ENCODE results near the gene FKBP6. TPM values are rescaled to one million over a fixed set of nuclear protein-coding genes. Genes with fewer than 3 reads are reported as not detected.
"Not testable (repeated sequence)": the region's sequence is repeated elsewhere in the genome, so short reads cannot be mapped to it uniquely, and the experiment has no call there.

Gene FKBP6
- polyA plus RNA-seq, 1 experiment, result not detected

DNA sequence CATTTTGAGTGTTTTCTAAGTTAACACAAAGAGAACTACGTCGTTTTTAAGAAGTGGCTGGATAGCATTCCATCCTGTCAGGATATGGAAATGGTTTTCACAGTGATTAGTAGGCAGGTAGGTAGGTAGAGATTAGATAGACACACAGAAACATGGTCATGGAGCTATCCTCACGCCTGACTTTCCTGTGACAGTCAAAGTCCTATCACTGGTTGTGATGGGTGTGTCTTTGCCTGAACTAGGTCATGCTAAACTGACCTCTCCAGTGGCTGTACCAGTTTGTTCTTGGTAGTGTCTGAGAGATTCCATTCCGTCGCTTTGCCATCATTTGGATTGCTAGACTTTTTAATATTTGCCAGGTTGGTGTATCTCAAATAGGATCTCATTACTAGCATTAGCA lies 28.2 kb downstream of the FKBP6 start:
- CTCF ChIA-PET, result no interaction called here
- POLR2A ChIA-PET, result no interaction called here
- no peak overlapping the region for H3K4me3 ChIP-seq (ENCODE audit: low read depth, low read length)
- H3K27me3 ChIP-seq (ENCODE audit: control insufficient read depth, insufficient read depth, low read length), result peaks cover 1% of the 10 kb centered on the region; the same call in 1 of the 2 replicates
- DNase-seq (ENCODE audit: low read depth), result no peak
- no peak for TF ChIP-seq CTCF (IDR thresholded peaks at IDR 0.05; ENCODE audit: insufficient read depth, low read depth, low read length)
- no peaks in the 10 kb centered on the region for H3K36me3 ChIP-seq (ENCODE audit: control insufficient read depth, insufficient read depth, low read length)

DNA sequence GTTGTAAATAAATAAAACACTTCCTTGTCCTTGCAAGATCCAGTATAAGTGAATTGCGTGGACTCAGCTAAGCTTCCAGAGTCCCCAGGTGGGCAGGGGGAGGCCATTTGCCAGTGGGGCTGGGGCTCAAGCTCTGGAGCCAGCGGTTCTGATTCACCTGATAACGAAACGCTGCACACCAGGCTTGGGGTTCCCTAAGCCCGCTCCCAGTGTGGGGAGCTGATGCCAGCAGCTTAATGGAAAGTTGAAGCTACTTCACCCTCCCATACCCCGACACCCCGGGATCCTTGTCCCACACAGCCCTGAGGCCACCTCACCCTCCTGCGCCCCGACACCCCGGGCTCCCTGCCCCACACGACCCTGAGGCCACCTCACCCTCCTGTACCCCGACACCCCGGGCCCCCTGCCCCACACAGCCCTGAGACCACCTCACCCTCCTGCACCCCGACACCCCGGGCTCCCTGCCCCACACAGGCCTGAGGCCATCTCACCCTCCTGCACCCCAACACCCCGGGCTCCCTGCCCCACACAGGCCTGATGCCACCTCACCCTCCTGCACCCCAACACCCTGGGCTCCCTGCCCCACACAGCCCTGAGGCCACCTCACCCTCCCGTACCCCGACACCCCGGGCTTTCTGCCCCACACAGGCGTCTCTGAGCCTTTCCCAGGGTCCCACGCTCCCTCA lies 30.8 kb downstream of the FKBP6 start:
- no peaks in the 10 kb centered on the region for H3K36me3 ChIP-seq (ENCODE audit: control insufficient read depth, insufficient read depth, low read length)
- H3K4me3 ChIP-seq (ENCODE audit: low read depth, low read length), result no peak overlapping the region
- TF ChIP-seq CTCF (IDR thresholded peaks at IDR 0.05; ENCODE audit: insufficient read depth, low read depth, low read length), result no peak
- DNase-seq (ENCODE audit: low read depth), result no peak
- CTCF ChIA-PET, result interaction anchor here (0.7 to 1.6 kb wide), 3 partner anchors 16 to 36 kb away, joined by 3 to 5 read pairs (median 4); no protein-coding TSS in a partner anchor
- POLR2A ChIA-PET, result no interaction called here
- H3K27me3 ChIP-seq (ENCODE audit: control insufficient read depth, insufficient read depth, low read length), result peaks cover 1% of the 10 kb centered on the region

DNA sequence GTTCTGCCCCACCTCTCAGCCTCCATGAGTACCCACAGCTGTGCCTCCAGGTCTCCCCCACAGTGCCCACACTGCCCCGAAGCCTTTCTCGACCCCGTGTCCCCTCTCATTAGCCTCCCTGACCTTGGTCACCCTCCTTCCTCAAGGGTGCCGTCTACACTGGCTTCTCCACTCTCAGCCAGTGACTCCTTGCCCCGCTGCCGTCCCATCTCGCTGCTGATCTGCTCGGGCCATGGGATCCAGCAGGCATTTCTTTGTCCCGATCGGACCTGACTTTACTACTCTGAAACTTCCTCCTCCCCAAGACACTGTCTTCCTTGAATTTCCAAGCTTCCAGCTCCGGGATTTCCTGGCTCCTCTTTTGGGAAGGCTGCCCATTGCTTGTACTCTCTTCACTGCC lies 31.3 kb downstream of the FKBP6 start:
- DNase-seq (ENCODE audit: low read depth), result no peak
- no peak for TF ChIP-seq CTCF (IDR thresholded peaks at IDR 0.05; ENCODE audit: insufficient read depth, low read depth, low read length)
- peaks cover 1% of the 10 kb centered on the region for H3K27me3 ChIP-seq (ENCODE audit: control insufficient read depth, insufficient read depth, low read length)
- no peaks in the 10 kb centered on the region for H3K36me3 ChIP-seq (ENCODE audit: control insufficient read depth, insufficient read depth, low read length)
- no peak overlapping the region for H3K4me3 ChIP-seq (ENCODE audit: low read depth, low read length)
- POLR2A ChIA-PET, result no interaction called here
- CTCF ChIA-PET, result no interaction called here

DNA sequence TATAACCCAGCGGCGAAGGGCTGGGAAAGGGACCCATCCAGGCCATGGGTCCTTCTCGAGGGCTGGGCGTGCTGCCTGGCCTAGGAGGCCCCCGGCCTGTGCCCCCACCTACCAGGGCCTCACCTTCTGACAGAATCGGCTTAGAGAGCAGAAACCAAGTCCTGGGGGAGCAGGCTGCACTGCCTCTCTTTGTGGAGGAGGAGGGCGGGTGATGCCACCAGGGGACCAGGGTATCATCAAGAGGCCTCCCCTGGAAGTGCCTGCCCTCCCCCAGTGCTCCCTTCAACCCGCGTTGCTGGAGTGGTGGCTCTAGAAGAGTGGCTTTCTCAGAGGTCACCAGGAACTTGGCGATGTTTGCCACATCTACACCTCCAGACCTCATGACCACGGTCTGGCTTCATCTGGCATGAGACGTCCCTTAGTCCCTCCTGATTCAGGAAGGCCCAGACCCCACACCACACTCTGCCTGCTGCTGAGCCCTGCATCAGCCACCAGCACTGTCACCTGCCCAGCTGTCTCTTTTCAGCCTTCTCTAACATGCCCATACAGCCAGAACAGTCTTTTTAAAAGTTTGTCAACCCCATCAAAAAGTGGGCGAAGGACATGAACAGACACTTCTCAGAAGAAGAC lies 31.9 kb downstream of the FKBP6 start:
- no peak for DNase-seq (ENCODE audit: low read depth)
- Histone ChIP-seq H3K27me3 (ENCODE audit: control insufficient read depth, insufficient read depth, low read length) (peaks cover 1% of the 10 kb centered on the region), H3K4me3 (ENCODE audit: low read depth, low read length) (no peak overlapping the region), H3K36me3 (ENCODE audit: control insufficient read depth, insufficient read depth, low read length) (no peaks in the 10 kb centered on the region)
- TF ChIP-seq CTCF (IDR thresholded peaks at IDR 0.05; ENCODE audit: insufficient read depth, low read depth, low read length), result no peak
- CTCF ChIA-PET, result no interaction called here
- POLR2A ChIA-PET, result no interaction called here

DNA sequence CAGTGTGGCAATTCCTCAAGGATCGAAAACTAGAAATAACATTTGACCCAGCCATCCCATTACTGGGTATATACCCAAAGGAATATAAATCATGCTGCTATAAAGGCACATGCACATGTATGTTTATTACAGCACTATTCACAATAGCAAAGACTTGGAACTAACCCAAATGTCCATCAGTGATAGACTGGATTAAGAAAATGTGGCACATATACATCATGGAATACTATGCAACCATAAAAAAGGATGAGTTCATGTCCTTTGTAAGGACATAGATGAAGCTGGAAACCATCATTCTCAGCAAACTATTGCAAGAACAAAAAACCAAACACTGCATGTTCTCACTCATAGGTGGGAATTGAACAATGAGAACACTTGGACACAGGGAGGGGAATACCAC lies 32.6 kb downstream of the FKBP6 start:
- CTCF ChIA-PET, result not testable (repeated sequence)

More for the DNA sequence above, 32.6 kb downstream of the FKBP6 start:
- H3K27me3 ChIP-seq (ENCODE audit: control insufficient read depth, insufficient read depth, low read length); H3K36me3 ChIP-seq (ENCODE audit: control insufficient read depth, insufficient read depth, low read length); H3K4me3 ChIP-seq (ENCODE audit: low read depth, low read length); POLR2A ChIA-PET; DNase-seq (ENCODE audit: low read depth): not testable (repeated sequence)
